Effector CD4-positive, alpha-beta T cell (primary cell): ENCODE measurements around the gene BDKRB2.

Source experiments
- DNase-seq: peaks from one replicate; pipeline ENCODE4 v3.0.0-alpha.2; 2020

The BDKRB2 gene

DNA sequence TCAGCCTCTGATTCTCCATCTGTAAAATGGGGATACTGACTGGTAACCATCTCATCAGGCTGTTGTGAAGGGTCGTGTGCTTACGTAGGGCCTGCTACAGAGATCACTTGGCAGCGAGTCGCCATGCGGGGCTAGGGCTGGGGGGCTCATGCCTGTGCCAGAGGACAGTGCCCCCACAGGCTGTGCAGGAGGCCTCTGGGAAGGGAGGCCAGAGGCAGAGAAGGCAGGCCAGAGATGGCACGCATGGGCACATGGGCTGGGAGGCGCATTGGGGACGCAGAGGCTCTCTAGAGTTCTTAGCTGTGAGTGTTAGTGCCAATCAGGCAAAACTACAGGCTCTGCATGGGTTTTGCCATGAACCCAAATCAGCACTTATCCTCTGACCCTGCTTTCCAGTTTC is 3.5 kb upstream of the BDKRB2 start:
- no peak for DNase-seq

DNA sequence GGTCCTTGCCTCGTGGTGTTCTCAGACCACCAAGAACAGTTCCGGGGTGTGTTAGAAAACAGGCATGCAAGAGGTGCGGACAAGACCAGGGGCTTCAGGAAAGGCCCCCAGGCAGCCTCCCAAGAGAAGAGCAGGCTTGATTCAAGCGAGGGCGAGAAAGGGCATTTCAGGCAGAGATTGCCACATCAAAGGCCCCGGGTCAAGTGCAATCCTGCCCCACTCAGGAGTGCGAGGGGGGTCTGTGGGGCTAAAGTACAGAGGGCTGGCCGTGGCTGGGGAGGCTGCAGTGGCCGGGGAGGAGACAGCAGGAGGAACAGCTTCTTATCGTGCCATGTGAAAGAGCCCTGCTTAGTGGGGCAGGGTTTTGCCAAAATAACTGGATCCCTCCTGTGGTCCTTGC is 2.7 kb upstream of the BDKRB2 start:
- no peak for DNase-seq

DNA sequence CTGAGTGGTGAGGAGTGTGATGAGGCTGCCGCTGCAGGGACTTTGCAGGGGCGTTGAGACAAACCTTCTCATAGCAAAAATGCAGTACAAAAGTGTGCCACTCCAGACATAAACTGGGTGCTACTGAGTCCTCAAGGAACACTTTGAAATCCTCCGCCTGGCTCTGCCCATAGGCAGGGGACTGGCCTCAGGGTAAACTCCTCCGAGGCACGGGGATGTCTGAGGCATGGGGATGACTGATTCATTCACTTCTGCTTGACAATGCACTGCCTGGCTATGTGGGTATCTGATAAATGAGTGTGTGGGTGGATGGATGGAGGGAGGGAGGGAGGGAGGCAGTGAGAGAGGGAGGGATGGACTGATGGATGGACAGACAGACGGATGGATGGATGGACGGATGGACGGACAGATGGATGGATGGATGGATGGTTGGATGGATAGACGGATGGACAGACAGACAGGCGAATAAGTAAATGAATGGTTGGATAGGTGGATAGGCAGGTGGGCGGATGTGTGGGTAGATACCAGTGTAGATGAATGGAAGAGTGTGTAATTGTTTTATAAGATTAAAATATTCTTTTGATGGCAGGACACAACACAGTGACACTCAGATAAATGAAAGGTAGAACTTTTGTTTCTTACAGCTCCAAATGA is 2.1 kb upstream of the BDKRB2 start:
- DNase-seq: no peak

DNA sequence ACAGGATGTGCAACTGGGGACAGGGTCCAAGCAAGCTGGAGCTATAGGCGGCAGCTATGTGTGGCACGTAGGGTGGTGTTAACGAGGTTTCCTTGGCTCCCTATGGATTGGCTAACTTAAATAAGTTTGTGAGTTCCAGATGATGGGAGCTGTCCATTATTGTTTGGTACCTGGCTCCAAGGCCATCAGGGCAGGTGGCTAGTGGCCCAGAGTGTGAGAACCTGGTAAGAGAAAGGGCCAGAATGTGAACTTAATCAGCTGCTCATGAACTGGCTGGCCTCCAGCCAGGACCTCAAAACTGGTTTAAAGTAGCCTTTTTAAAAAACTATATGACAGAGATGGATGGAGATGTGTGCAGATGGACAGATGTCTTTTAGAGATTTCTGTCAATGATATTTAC is 1.5 kb upstream of the BDKRB2 start:
- no peak for DNase-seq

DNA sequence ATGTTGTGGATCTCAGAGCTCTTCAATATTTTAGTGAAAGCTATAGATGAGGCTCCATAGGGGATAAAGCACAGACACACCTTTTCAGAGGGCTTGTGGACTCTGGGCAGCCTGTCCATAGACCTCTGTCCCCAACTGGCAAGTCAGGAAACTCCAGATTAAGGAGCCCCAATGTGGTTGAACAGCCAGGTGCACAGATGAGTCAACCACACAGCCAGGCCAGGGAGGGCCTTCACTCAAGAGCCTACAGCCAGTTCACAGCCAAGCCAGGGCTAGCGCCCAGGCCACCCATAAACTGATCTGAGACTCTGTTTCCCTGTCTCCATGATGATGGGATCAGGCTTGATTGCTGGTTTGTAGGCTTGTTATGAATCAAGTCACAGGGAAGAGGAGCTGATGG is 1.0 kb upstream of the BDKRB2 start:
- no peak for DNase-seq

DNA sequence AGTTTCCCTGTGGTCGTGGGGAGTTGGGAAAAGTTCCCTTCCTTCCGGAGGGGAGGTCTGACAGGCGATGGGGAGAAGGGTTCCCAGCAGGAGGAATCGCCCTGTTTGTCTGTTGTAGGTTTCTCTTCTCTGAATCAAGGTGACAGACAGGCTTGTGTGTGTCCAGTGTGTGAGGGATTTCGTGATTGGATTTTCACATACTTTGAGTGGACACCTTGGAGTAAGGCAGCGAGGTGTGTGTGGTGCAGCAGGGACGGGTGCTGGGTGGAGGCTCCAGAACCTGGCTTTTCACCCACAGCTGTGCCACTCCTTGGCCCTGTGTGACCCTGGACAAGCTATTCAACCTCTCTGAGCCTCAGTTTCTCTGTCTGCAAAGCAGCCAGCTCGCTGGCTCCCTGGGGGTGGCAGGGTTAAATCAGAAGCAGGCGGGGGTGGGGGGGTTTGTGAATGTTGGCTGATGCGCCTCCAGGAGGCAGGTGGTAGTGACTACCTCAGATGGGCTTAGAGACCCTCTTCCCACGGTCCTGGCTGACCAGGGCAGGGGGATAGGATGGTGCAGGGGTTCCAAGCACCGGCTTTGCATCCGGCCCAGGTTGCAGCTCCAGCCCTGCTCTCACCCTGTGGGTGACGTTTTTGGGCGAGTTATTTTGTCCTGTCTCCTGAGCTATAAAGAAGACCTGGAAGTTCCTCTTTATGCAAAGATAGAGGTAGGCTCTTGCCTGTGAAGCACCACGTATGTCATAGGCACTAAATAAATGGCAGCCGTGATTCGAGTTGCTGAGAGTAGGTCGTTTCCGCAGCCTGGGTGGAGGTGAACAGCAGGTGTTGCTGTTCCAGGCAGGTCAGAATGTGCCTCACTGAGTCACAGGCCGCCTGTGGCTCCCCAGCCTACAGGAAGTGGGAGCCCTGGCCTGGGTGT is 679 bp downstream of the BDKRB2 start:
- no peak for DNase-seq

DNA sequence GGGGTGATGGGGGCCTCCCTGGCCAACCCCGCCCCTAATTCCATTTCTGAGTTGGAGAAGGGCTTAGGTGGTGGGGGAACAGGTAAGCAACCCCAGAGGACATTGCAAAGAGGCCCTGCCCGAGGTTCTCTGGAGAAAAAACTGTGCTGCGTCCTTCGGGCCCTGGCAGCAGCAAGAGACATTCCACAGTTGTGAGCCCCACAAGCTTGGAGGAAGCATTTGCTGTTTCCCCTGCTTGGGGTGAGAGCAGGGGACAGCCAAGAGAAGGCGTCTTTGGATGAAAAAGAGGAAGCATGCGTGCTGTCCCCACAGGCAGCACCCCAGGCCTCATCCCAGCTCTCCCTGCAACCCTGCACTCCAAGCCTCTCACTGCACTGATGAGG is 1.3 kb downstream of the BDKRB2 start:
- DNase-seq: no peak

DNA sequence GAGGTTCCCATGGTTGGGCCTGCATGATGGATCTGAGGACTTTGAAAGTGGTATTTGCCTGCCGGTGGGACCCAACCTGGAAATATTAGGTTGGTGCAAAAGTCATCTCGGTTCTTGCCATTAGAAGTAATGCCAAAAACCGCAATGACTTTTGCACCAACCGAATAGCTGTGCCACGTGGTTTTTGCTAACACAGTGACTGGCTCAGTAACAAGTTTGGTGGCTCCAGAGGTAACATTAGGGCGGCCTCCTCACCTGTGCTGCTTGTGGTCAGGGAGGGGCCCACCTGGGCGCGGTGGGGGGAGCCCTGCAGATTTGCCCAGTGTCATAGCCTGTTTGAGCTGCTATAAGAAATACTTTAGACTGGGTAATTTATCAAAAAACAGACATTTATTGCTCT is 1.8 kb downstream of the BDKRB2 start:
- no peak for DNase-seq

DNA sequence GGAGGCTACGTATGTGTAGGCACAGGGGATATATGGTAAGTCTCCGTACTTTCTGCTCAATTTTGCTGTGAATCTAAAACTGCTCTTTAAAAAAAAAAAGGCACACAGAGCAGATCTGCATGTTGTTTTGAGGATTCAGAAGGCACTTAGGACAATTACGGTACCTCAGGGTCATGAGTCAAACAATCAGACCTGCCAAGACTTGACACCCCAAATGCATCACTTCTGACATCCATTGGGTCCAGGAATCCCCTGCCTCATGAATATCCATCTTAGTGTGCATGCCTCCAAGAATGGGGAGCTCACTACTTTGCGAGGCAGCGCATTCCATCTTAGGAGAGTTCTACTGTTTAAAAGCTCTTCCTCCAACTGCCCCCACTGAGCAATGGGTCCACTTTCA is 3.0 kb downstream of the BDKRB2 start:
- no peak for DNase-seq

DNA sequence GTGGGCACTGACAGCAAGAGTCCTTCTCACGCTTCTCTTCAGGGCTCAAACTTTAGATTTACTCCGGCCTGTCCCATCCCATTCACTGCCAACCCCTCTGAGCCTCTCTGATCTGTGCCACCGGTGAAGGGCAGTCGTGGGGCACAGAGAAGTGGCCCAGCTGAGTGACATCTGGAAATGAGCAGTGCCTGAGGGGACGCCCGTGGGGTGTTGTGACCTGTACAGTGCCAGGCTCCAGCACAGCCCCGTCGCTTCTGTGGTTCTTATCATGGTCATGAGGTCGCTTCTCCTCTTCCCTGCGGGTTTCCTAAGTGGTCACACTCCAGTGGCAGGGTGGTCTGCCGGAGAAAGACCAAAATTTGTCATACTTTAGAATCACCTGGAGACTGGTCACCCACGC is 4.1 kb downstream of the BDKRB2 start:
- no peak for DNase-seq

DNA sequence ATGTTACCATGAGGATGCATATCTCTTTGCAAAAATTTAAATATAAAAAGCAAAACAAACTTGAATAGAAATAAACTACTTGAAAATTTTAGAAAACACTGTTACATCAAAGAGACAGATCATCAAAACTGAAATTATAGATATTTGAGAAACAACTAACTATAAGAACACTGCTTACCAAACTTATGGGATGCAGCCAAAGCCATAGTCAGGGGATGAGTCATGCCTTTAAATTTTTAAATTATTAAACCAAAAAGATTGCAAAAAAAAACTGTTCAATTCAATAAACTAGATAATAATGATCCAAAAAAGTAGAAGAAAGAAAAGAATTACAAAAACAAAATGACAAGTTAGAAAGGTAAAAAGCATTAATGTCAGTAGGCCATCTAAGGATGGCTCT is 7.5 kb downstream of the BDKRB2 start:
- DNase-seq: no peak

DNA sequence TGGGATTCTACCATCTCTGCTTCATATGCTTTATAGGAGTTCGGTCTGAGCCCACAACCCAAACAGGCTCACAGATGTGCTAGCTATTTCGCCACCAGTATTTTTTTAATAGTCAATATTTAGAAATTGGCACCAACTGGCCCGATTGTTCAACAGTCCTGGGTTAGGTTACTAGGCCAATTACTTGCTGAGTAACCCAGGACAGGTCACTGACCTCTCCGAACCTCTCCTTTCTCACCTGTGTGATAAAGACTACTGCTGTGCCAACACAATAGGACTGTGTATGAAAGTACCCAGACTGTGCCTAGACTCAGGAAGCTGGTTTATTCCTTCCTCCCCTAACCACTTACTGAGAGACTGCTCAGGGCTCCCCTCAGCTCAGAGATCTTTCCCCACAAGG is 8.3 kb downstream of the BDKRB2 start:
- DNase-seq: no peak

DNA sequence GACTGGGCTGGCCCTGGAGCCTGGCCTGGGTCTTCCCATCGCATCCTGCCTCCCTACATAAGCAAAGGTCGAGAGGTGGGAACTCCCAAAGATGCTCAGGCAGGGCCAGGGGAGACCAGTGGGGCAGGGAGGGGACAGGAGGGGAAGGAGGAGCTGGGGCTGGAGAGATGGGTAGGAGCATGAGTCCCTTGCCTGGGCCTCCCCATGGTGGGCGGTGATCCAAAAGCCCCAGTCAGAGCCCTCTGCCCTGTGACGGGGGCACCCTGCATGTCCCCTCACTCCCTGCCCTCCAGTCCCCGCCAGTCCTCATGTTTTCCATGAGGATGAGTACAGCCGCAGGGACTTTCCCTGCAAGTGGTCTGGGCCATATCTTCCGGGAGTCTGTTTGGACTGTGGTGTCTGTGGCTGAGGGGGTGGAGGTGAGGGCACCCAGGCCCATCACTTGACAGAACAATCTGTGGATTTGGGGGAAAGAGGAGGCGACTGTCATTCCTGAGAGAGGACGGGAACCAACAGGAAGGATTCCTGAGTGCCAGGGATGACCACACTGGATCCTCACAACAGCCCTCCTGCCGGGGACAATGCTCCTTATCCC is 9.3 kb downstream of the BDKRB2 start:
- DNase-seq: no peak

DNA sequence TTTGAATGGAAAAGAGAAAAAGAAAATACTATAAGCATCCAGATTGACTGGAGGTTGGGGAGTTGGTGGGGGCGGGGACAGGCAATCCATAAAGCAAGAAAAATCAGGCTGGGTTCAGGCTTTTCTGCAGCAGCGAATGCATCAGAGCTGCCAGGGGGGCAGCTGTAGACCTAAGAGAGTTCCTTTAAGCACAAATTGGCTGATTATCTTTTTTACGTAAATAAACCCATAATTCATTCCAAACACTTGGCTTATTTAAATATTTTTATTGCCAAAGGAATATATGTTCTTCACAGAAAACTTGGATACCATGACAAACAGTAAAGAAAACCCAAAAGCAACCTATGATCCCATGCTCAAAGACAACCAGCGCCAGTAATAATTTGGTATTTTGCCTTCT is 10.2 kb downstream of the BDKRB2 start:
- no peak for DNase-seq

DNA sequence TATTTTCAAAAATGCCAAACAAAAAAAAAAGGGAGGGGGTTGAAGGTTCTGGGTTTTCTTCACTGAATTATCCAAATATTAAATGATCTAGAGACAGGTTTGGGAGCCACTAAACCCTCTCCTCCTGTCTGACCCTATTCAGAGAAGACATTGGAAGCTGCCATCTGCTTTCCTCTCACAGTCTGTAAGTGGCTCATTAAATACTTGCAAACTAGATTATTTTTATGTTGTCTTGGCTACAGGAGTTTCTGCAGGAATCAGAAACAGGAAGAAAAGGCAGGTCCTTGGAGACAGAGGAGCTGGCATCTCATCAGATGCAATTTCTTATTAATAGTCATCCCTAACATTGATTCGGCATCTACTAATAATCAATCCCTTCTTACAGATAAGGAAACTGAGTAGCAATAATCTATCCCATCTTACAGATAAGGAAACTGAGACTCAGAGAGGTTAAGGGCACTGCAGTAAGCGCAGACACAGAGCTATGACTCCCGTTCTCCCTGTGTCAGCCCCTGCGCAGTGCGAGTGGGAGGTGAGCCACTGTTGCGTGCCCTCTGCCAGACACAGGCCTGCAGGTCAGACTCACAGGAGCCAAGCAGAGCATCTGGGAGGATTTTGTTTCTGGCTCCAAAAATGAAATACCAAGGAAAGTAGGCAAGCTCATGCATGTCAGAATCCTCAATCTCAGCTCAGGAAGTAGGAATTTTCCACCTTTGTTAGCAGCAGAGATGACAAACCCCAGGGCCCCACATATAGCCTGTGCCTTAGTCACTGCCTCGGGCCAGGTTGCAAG is 11.0 kb downstream of the BDKRB2 start:
- DNase-seq: no peak

DNA sequence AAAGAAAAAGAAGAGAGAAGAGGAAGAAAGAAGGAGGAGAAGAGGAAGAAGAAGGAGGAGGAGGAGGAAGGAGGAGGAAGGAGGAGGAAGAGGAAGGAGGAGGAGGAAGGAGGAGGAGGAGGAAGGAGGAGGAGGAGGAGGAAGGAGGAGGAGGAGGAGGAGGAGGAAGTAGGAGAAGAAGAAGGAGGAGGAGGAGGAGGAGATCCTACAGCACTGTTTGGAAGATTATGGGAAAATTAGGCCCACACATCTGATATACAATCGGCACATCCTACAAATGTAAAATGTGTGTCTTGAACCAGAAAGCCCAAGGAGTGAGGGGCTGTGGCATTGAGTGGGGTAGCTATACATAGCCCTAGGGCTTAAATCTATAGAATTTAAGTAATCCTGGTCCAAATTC is 12.0 kb downstream of the BDKRB2 start:
- DNase-seq: no peak

DNA sequence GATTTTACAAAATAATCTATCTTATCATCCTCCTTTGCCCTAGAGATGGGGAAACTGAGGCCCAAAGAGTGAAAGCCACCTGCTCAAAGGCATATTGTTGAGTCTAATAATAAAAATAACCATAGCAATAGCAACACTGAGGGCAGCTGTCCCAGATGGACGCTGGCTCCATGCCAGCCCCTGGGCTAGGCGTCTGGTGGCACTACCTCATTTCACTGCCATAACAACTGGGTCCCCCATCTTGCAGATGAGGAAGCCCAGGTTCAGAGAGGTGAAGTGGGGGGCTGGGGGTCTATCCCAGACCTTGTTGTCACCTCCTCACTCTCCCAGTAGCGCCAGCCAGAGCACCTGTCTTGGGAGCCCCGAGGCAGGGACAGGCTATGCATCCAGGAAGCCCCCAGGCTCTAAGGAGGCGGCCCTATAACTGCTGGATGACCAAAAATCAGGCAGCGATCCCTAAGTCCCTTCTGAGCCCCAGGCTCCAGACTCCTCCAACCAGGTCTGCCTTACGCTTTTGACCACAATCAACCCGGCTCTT is 12.8 kb downstream of the BDKRB2 start:
- DNase-seq: no peak

DNA sequence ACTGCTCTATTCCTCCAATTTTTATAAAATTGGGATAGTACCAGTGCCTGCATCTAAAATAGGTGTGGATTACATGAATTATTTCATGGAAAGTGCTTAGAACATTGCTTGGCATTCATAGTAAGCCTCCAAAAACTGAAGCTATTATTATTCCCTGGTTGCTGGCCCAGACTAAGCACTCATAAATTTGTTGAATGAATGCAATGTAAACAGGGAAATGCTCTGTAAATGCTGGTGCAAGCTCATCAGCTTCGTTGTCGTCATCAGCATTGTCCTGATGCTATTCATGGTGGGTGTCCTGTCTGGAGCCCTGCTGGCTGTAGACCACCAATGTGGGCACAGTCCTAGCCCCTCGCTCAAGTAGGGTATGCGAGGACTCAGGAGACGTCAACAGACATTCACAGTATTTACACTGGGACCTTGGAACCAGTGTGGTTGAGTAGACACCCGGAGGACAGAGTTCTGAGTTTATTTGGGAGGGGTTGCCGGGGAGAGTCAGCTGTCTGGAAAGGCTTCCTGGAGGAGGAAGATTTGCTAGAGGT is 16.5 kb downstream of the BDKRB2 start:
- no peak for DNase-seq

DNA sequence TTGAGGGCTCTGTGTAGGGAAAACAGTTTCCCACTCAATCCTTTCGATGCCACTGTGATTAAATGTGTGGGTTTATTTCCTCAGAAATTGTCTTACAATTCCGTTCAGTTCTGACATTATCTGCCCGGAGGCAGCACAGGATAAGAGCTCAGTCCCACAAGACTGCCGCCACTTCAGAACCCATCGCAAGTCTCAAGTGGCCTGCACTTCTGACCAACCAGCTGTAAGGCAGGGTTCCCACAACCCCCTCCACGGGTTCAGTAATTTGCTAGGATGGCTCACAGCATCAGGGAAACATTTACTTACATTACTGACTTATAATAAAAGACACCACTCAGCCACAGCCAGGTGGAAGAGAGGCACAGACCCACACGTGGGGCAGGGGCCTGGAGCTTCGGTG is 17.2 kb downstream of the BDKRB2 start:
- no peak for DNase-seq

DNA sequence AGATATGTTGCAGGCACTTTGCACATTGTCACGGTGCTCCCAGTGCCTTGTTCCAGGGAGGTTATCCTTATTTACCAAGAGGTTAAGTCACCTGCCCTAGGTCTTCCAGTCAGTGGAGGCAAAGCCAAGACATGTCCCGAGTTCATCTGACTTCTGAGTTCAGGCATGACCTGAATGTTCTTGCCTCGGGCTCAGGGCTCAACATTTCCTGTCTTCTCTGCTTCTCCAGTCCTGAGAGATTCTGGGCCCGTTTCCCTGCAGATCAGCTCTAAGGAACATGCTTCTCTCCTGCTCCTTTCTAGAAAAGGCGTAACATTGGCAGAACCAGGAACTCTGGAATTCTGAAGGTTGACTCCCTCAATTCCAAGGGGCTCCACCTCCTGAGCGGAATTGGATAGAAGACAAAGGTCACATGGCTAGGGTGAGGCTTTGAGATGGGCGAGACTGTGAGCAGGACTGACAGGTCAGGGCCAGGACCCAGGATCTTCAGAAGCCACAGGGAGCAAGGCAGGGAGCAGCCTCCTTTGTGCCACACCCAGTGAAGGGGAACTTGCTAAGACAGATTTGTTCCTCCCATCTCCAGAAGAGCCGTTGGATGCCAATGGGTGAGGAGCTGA is 19.9 kb downstream of the BDKRB2 start:
- no peak for DNase-seq

DNA sequence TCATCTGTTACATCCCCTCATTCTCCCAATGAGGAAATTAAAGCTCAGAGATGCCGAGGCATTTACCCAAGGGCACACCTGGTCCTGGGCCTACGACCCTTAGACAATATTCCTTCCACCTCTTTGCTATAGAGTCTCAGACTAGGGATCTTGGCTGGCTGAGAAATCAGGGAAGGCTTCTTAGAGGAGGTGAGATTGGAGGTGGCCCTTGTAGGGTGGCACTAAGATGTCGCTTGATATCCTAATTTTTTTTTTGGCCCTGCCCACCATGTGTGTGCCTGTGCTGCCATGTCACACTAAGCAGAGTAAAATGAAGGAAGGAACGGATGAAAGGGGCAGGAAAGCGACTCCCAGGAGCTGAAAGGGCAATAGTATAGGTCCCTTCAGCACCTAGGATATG is 20.6 kb downstream of the BDKRB2 start:
- DNase-seq: no peak

DNA sequence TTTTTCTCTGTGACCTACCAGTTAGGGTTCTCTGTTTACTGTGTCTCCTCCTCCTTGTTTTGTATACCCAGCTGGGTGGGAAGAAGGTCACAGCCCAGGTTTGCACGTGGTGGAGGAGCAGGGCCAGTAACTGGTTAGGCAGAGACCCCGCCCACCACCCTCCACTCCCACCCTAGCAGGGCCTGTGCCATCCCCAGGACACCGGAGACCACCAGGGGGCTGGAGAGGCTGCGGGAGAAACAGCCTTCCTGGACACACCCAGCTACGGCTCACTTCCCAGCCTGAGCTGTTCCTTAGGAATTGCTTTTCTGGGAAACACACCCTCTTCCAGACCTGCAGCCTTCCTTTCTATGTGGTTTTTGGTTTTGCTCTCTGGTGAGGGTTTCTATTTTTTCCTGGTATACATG is 21.1 kb downstream of the BDKRB2 start:
- DNase-seq: no peak
